ENCODE results near the gene NTN1. TPM values are rescaled to one million over a fixed set of nuclear protein-coding genes. Genes with fewer than 3 reads are reported as not detected.

The NTN1 gene
- polyA plus RNA-seq, 1 donor from 2014 or later = 16.2 TPM

- H4K20me1 ChIP-seq (ENCODE audit: insufficient read depth) = no peaks in the 10 kb centered on the region
- no peaks in the 10 kb centered on the region for H3K9me3 ChIP-seq (ENCODE audit: low read length)
- no peaks in the 10 kb centered on the region for H3K9me2 ChIP-seq (ENCODE audit: insufficient read depth, low read length)
- H3K9ac ChIP-seq (ENCODE audit: low read length) = no peak overlapping the region
- H3K36me3 ChIP-seq (ENCODE audit: insufficient read depth, low read length) = no peaks in the 10 kb centered on the region
- TF ChIP-seq MXI1 (conservative IDR thresholded peaks at IDR 0.05; ENCODE audit: poor library complexity, severe bottlenecking) (no peak), EP300 (conservative IDR thresholded peaks at IDR 0.05; ENCODE audit: poor library complexity, severe bottlenecking) (no peak), POLR2AphosphoS5 (IDR thresholded peaks at IDR 0.05) (no peak), EZH2 (IDR thresholded peaks at IDR 0.05; ENCODE audit: borderline replicate concordance, insufficient read depth, low read length, poor library complexity, severe bottlenecking) (no peak), TAF1 (IDR thresholded peaks at IDR 0.05; ENCODE audit: low read depth) (no peak), RAD21 (conservative IDR thresholded peaks at IDR 0.05) (no peak), SMC3 (conservative IDR thresholded peaks at IDR 0.05; ENCODE audit: poor library complexity) (no peak), REST (IDR thresholded peaks at IDR 0.05; ENCODE audit: borderline replicate concordance) (no peak), CTCF (IDR thresholded peaks at IDR 0.05; ENCODE audit: poor library complexity, severe bottlenecking) (no peak)
- H3F3A ChIP-seq (ENCODE audit: insufficient read depth, low read length, poor library complexity, severe bottlenecking) = no peaks in the 10 kb centered on the region
- no peak overlapping the region for H2AFZ ChIP-seq (ENCODE audit: low read depth, low read length)
- H3K4me2 ChIP-seq (ENCODE audit: low read length) = no peak overlapping the region
- no peaks in the 10 kb centered on the region for H3K79me2 ChIP-seq (replicated peaks; ENCODE audit: insufficient read depth, low read length)
- H3K4me3 ChIP-seq (ENCODE audit: low read length) = no peak overlapping the region
- H3K27ac ChIP-seq (ENCODE audit: low read length) = no peak overlapping the region
- no peaks in the 10 kb centered on the region for H3K27me3 ChIP-seq (ENCODE audit: insufficient read depth, low read depth, low read length)
Measured at GRCh38 chr17:9032583-9032982, 11.3 kb downstream of the NTN1 start.

- peaks cover 8% of the 10 kb centered on the region for H3K9me3 ChIP-seq (ENCODE audit: low read length)
- H4K20me1 ChIP-seq (ENCODE audit: insufficient read depth) = no peaks in the 10 kb centered on the region
- no peak overlapping the region for H2AFZ ChIP-seq (ENCODE audit: low read depth, low read length)
- H3K36me3 ChIP-seq (ENCODE audit: insufficient read depth, low read length) = no peaks in the 10 kb centered on the region
- no peaks in the 10 kb centered on the region for H3F3A ChIP-seq (ENCODE audit: insufficient read depth, low read length, poor library complexity, severe bottlenecking)
- no peak overlapping the region for H3K4me3 ChIP-seq (ENCODE audit: low read length)
- no peak overlapping the region for H3K27ac ChIP-seq (ENCODE audit: low read length)
- H3K9ac ChIP-seq (ENCODE audit: low read length) = no peak overlapping the region
- H3K4me2 ChIP-seq (ENCODE audit: low read length) = no peak overlapping the region
- H3K9me2 ChIP-seq (ENCODE audit: insufficient read depth, low read length) = no peaks in the 10 kb centered on the region
- no peaks in the 10 kb centered on the region for H3K27me3 ChIP-seq (ENCODE audit: insufficient read depth, low read depth, low read length)
- H3K79me2 ChIP-seq (replicated peaks; ENCODE audit: insufficient read depth, low read length) = no peaks in the 10 kb centered on the region
- TF ChIP-seq SMC3 (conservative IDR thresholded peaks at IDR 0.05; ENCODE audit: poor library complexity) (no peak), RAD21 (conservative IDR thresholded peaks at IDR 0.05) (no peak), REST (IDR thresholded peaks at IDR 0.05; ENCODE audit: borderline replicate concordance) (no peak), EZH2 (IDR thresholded peaks at IDR 0.05; ENCODE audit: borderline replicate concordance, insufficient read depth, low read length, poor library complexity, severe bottlenecking) (no peak)
Measured at GRCh38 chr17:9035249-9035648, 13.9 kb downstream of the NTN1 start.

All from neural cell (in vitro differentiated cells).